Measurements from ENCODE around the gene HOXA2. TPM values are rescaled to one million over a fixed set of nuclear protein-coding genes. Genes with fewer than 3 reads are reported as not detected.

The HOXA2 gene
- total and polyA plus RNA-seq, 4 donors = 0.05 to 0.13 (median 0.08) TPM

- Histone ChIP-seq H3K27ac (ENCODE audit: low read depth in 1 of 2, low read length in 2 of 2) (peak overlapping the region in 1 of 2 donors; percentile 59), H3K4me3 (ENCODE audit: low read depth in 1 of 3, low read length in 3 of 3) (no peak overlapping the region), H3K9me3 (ENCODE audit: control insufficient read depth in 4 of 4, low read length in 3 of 4) (no peaks in the 10 kb centered on the region), H3K9ac (ENCODE audit: low read depth in 1 of 2, low read length in 2 of 2) (no peak overlapping the region), H3K36me3 (ENCODE audit: control insufficient read depth in 4 of 4, insufficient read depth in 3 of 4, low read depth in 1 of 4, low read length in 3 of 4) (no peaks in the 10 kb centered on the region), H3K4me1 (ENCODE audit: control insufficient read depth in 4 of 4, insufficient read depth in 4 of 4, low read length in 3 of 4) (peaks cover 0 to 3% (median 2%) of the 10 kb centered on the region in 4 donors), H3K27me3 (ENCODE audit: control insufficient read depth in 4 of 4, insufficient read depth in 4 of 4, low read length in 3 of 4) (peaks cover 0 to 27% (median 4%) of the 10 kb centered on the region in 4 donors)
- TF ChIP-seq SP1 (IDR thresholded peaks at IDR 0.05) (no peak), CTCF (IDR thresholded peaks at IDR 0.05; ENCODE audit: low read depth, low read length, missing input control) (no peak), REST (IDR thresholded peaks at IDR 0.05) (no peak), TAF1 (conservative IDR thresholded peaks at IDR 0.05) (no peak)
- DNase-seq (ENCODE audit: low spot score) = no peak
- WGBS = 20% methylated on average over 4 of the region's 4 CpGs
These were observed 9.9 kb upstream of the HOXA2 start for GRCh38 chr7:27112361-27112760.

GRCh38 chr7:27111751-27112277, 9.3 kb upstream of the HOXA2 start:
- H3K9me3 ChIP-seq (ENCODE audit: control insufficient read depth in 4 of 4, low read length in 3 of 4) = no peaks in the 10 kb centered on the region
- WGBS = 20% methylated on average over 4 of the region's 4 CpGs
- H3K27ac ChIP-seq (ENCODE audit: low read depth in 1 of 2, low read length in 2 of 2) = peak overlapping the region; percentile 46 to 54
- peaks cover 0 to 27% (median 4%) of the 10 kb centered on the region in 4 donors for H3K27me3 ChIP-seq (ENCODE audit: control insufficient read depth in 4 of 4, insufficient read depth in 4 of 4, low read length in 3 of 4)
- DNase-seq (ENCODE audit: low spot score) = no peak
- TF ChIP-seq RAD21 (IDR thresholded peaks at IDR 0.05) (no peak), FOXA2 (IDR thresholded peaks at IDR 0.05) (no peak), HNF4A (conservative IDR thresholded peaks at IDR 0.05) (no peak), JUND (IDR thresholded peaks at IDR 0.05) (no peak), REST (IDR thresholded peaks at IDR 0.05) (no peak)
- no peak overlapping the region for H3K9ac ChIP-seq (ENCODE audit: low read depth in 1 of 2, low read length in 2 of 2)
- peaks cover 0 to 3% (median 2%) of the 10 kb centered on the region in 4 donors for H3K4me1 ChIP-seq (ENCODE audit: control insufficient read depth in 4 of 4, insufficient read depth in 4 of 4, low read length in 3 of 4)
- H3K36me3 ChIP-seq (ENCODE audit: control insufficient read depth in 4 of 4, insufficient read depth in 3 of 4, low read depth in 1 of 4, low read length in 3 of 4) = no peaks in the 10 kb centered on the region
- no peak overlapping the region for H3K4me3 ChIP-seq (ENCODE audit: low read depth in 1 of 3, low read length in 3 of 3)
